ENCODE results near the gene CFAP92.

CFAP92 gene

DNA sequence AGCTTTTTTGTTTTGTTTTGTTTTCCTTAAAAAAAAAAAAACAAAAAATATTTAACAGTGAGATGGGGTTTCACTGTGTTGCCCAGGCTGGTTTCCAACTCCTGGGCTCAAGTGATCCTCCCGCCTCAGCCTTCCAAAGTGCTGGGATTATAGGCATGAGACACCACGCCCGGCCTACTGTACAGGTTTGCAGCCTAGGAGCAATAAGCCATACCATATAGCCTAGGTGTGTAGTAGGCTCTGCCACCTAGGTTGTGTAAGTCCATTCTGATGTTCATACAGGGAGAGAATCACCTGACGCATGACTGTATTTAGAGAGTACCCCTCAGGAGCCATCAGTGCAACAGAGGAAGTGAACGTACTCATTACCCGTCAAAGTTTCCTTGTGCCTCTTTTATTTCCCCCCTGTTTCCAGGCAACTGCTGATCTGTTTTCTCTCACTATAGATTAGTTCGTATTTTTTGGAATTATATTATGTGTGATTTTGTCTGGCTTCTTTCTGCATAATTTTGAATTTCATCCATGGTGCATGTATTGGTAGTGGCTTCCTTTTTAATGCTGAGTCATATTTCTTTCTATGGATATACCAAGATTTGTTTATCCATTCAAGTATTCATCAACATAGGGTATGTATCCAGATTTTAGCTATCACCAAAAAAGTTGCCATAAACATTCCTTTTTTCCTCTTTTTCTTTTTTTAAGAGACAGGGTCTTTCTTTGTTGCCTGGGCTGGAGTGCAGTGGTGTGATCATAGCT is 104.6 kb downstream of the CFAP92 start:
- no peak for TF ChIP-seq CSDC2 (CRISPR knock-in tag; IDR thresholded peaks at IDR 0.05)
- no peak for TF ChIP-seq TOX (CRISPR knock-in tag; IDR thresholded peaks at IDR 0.05; ENCODE audit: borderline replicate concordance)
- TF ChIP-seq ZFP30 (CRISPR knock-in tag; IDR thresholded peaks at IDR 0.05), result no peak
- no peak for TF ChIP-seq ZC3H10 (CRISPR knock-in tag; IDR thresholded peaks at IDR 0.05)
- TF ChIP-seq ZNF70 (CRISPR knock-in tag; IDR thresholded peaks at IDR 0.05), result no peak
- no peak for ATAC-seq

DNA sequence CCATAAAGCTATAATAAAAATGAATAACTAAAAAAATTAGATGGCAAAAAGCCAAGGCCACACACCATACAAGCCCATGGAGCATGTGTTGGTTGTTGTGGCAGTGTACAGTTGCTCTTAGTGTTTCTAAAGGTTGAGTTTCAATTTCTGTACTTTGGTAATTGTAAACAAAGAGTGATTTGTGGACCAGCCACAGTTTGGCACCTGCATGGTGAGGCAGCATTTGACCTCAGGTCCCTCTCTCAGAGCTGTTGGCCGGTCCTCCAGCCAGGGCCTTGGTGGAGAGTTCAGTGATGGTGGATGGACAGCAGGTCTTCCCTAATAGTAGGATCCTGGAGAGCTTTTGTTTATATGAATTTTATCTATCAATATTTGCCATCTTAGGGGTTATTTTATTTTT is 108.9 kb downstream of the CFAP92 start:
- ATAC-seq, result no peak
- TF ChIP-seq PPARA (CRISPR knock-in tag; IDR thresholded peaks at IDR 0.05; ENCODE audit: borderline replicate concordance) (no peak), BACH2 (CRISPR knock-in tag; IDR thresholded peaks at IDR 0.05; ENCODE audit: borderline replicate concordance) (no peak), ESRRG (CRISPR knock-in tag; IDR thresholded peaks at IDR 0.05) (no peak)

GRCh38 chr3:128882719-128883118 is 111.2 kb downstream of the CFAP92 start:
- no peak for ATAC-seq

More at GRCh38 chr3:128882719-128883118, 111.2 kb downstream of the CFAP92 start:
- TF ChIP-seq BACH2 (CRISPR knock-in tag; IDR thresholded peaks at IDR 0.05; ENCODE audit: borderline replicate concordance), result no peak
- no peak for TF ChIP-seq ZNF70 (CRISPR knock-in tag; IDR thresholded peaks at IDR 0.05)
- TF ChIP-seq PPARA (CRISPR knock-in tag; IDR thresholded peaks at IDR 0.05; ENCODE audit: borderline replicate concordance), result no peak
- no peak for TF ChIP-seq OSR1 (CRISPR knock-in tag; IDR thresholded peaks at IDR 0.05)
- no peak for TF ChIP-seq PATZ1 (CRISPR knock-in tag; IDR thresholded peaks at IDR 0.05; ENCODE audit: borderline replicate concordance)
- no peak for TF ChIP-seq CSDC2 (CRISPR knock-in tag; IDR thresholded peaks at IDR 0.05)
- no peak for TF ChIP-seq ZNF565 (CRISPR knock-in tag; conservative IDR thresholded peaks at IDR 0.05; ENCODE audit: low read depth)
- TF ChIP-seq GLIS3 (CRISPR knock-in tag; IDR thresholded peaks at IDR 0.05), result no peak
- TF ChIP-seq TSHZ2 (CRISPR knock-in tag; IDR thresholded peaks at IDR 0.05), result no peak
- TF ChIP-seq ARNTL (CRISPR knock-in tag; IDR thresholded peaks at IDR 0.05; ENCODE audit: borderline replicate concordance, low read depth), result no peak
- TF ChIP-seq, protein P1, sequence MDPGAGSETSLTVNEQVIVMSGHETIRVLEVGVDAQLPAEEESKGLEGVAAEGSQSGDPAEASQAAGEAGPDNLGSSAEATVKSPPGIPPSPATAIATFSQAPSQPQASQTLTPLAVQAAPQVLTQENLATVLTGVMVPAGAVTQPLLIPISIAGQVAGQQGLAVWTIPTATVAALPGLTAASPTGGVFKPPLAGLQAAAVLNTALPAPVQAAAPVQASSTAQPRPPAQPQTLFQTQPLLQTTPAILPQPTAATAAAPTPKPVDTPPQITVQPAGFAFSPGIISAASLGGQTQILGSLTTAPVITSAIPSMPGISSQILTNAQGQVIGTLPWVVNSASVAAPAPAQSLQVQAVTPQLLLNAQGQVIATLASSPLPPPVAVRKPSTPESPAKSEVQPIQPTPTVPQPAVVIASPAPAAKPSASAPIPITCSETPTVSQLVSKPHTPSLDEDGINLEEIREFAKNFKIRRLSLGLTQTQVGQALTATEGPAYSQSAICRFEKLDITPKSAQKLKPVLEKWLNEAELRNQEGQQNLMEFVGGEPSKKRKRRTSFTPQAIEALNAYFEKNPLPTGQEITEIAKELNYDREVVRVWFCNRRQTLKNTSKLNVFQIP (CRISPR knock-in tag; IDR thresholded peaks at IDR 0.05; ENCODE audit: borderline replicate concordance, low read depth), result no peak
- TF ChIP-seq CREB5 (CRISPR knock-in tag; IDR thresholded peaks at IDR 0.05; ENCODE audit: low read depth), result no peak
